Kidney (tissue), 14 donors: ENCODE measurements around the gene CCM2. TPM values are rescaled to one million over a fixed set of nuclear protein-coding genes. Genes with fewer than 3 reads are reported as not detected.

ENCODE experiments used
- DNase-seq, 5 donors: peaks; one replicate each; pipeline ENCODE4 v3.0.0-alpha.2; 2013 to 2020
- FAIRE-seq: peaks from 2 replicates; lab custom pipeline; 2012; peaks lifted over from hg19 to GRCh38; lab: Jason Lieb, UNC
- H3K27ac ChIP-seq, 2 donors: one replicate each; pipeline ENCODE4 v1.7.0; 2013; ENCODE audit warnings: low read depth in 2 of 2, low read length in 2 of 2, inconsistent platforms in 1 of 2
- H3K27me3 ChIP-seq: one replicate; pipeline ENCODE4 v1.7.1; 2013; ENCODE audit warnings: low read length, inconsistent platforms; ENCODE audit not compliant: control insufficient read depth, insufficient read depth
- H3K36me3 ChIP-seq, 3 donors: one replicate each; pipeline versions ENCODE4 v1.7.0 to v1.7.1; 2013; ENCODE audit warnings: low read length in 3 of 3, control low read depth in 1 of 3, inconsistent platforms in 1 of 3; ENCODE audit not compliant: insufficient read depth in 3 of 3, control insufficient read depth in 2 of 3
- H3K4me1 ChIP-seq, 3 donors: one replicate each; pipeline versions ENCODE4 v1.7.0 to v1.7.1; 2013; ENCODE audit warnings: low read length in 3 of 3, inconsistent platforms in 1 of 3, low read depth in 1 of 3; ENCODE audit not compliant: control insufficient read depth in 2 of 3, insufficient read depth in 2 of 3
- H3K4me3 ChIP-seq, 3 donors: one replicate each; pipeline versions ENCODE4 v1.7.0 to v1.8.1; 2013; ENCODE audit warnings: low read length in 3 of 3, control low read depth in 1 of 3, inconsistent platforms in 1 of 3
- H3K9ac ChIP-seq, 3 donors: one replicate each; pipeline versions ENCODE4 v1.7.0 to v1.7.1; 2013; ENCODE audit warnings: low read length in 3 of 3, control low read depth in 1 of 3, inconsistent platforms in 1 of 3
- H3K9me3 ChIP-seq, 3 donors: one replicate each; pipeline versions ENCODE4 v1.7.0 to v1.7.1; 2013; ENCODE audit warnings: low read length in 3 of 3, control low read depth in 1 of 3, inconsistent platforms in 1 of 3; ENCODE audit not compliant: control insufficient read depth in 2 of 3, insufficient read depth in 1 of 3
- CTCF ChIP-seq: IDR thresholded peaks from 3 replicates; pipeline ENCODE4 v1.5.1; 2012; ENCODE audit warnings: mild to moderate bottlenecking, moderate library complexity, borderline replicate concordance; ENCODE audit not compliant: insufficient read depth; ENCODE audit errors: extremely low read depth
- intact Hi-C: fragments of 100-400 bp; cut with DNase I; formaldehyde crosslinking; loops from one replicate; pipeline ENCODE4 v1.11.1; 2022
- polyA plus RNA-seq: library from polyadenylated mRNA; stranded (reverse); fragments of 350-450 nt; fragmentation: Illumina TruSeq; extraction: RNeasy Lipid Tissue Mini Kit (QIAGEN cat#74804); gene quantifications from one replicate; pipeline ENCODE4 v1.2.3, GENCODE V29; 2014; ENCODE audit warnings: low read depth, low replicate concordance; ENCODE audit not compliant: insufficient read depth
- total RNA-seq: library from RNA; stranded (reverse); fragmentation: NEBNext Ultra II Directional; extraction: Animal tissue kit (Norgen Biotek cat#: 25700); gene quantifications from one replicate; pipeline ENCODE4 v1.2.1, GENCODE V29; 2021
- donor health status: control.
- donor health status: control.
- donor health status: control.
- donor health status: control.
- donor health status: control.
- donor health status: DM: yes; HTN: yes; CAD: no.
- donor health status: Normal renal cell carcinoma (clear cell type).

CCM2 gene
- total and polyA plus RNA-seq, 2 donors from 2014 or later = 35.0 to 37.8 TPM

GRCh38 chr7:44982535-44982923 is 17.5 kb upstream of the CCM2 start:
- no peaks in the 10 kb centered on the region for H3K27me3 ChIP-seq
- peaks cover 0 to 15% (median 7%) of the 10 kb centered on the region in 3 donors for H3K4me1 ChIP-seq
- no peak overlapping the region for H3K9ac ChIP-seq
- H3K27ac ChIP-seq = no peak overlapping the region
- intact Hi-C loops = no loop called here
- TF ChIP-seq CTCF = no peak
- FAIRE-seq = no peak
- DNase-seq = no peak
- H3K4me3 ChIP-seq = no peak overlapping the region
- no peaks in the 10 kb centered on the region for H3K9me3 ChIP-seq
- peaks cover 3 to 32% (median 11%) of the 10 kb centered on the region in 3 donors for H3K36me3 ChIP-seq

- TF ChIP-seq CTCF = no peak
- DNase-seq (peak in 1 of 5 donors; percentile 2), FAIRE-seq (no peak)
- peaks cover 3 to 32% (median 11%) of the 10 kb centered on the region in 3 donors for H3K36me3 ChIP-seq
- no peak overlapping the region for H3K27ac ChIP-seq
- H3K4me1 ChIP-seq = peaks cover 0 to 10% (median 7%) of the 10 kb centered on the region in 3 donors
- no peak overlapping the region for H3K4me3 ChIP-seq
- H3K9me3 ChIP-seq = no peaks in the 10 kb centered on the region
- no peak overlapping the region for H3K9ac ChIP-seq
- H3K27me3 ChIP-seq = no peaks in the 10 kb centered on the region
- intact Hi-C loops = no loop called here
These were observed 17.0 kb upstream of the CCM2 start for GRCh38 chr7:44982970-44983369.

GRCh38 chr7:44983742-44984477 is 16.1 kb upstream of the CCM2 start:
- intact Hi-C loops = no loop called here
- DNase-seq = peak in 1 of 5 donors; percentile 27
- H3K4me3 ChIP-seq = no peak overlapping the region
- no peak overlapping the region for H3K9ac ChIP-seq
- TF ChIP-seq CTCF = no peak
- no peaks in the 10 kb centered on the region for H3K9me3 ChIP-seq
- peaks cover 3 to 32% (median 11%) of the 10 kb centered on the region in 3 donors for H3K36me3 ChIP-seq
- peaks cover 0 to 10% (median 7%) of the 10 kb centered on the region in 3 donors for H3K4me1 ChIP-seq
- no peak overlapping the region for H3K27ac ChIP-seq
- no peak for FAIRE-seq
- no peaks in the 10 kb centered on the region for H3K27me3 ChIP-seq
